GM12878 (cell line): ENCODE data around the gene GPR146. TPM values are rescaled to one million over a fixed set of nuclear protein-coding genes. Genes with fewer than 3 reads are reported as not detected.

ENCODE experiments used
- ATAC-seq: fragments of 200-7000 bp; cut with Tn5 transposase; 3 replicates; pipeline ENCODE4 v1.9.1; 2020; ENCODE audit warnings: mild to moderate bottlenecking, moderate library complexity
- BruUV-seq: library from RNA; stranded (reverse); fragments of 400-500 nt; replicated peaks from 2 replicates; lab custom pipeline; 2021; lab: Mats Ljungman, UMichigan
- CTCF ChIA-PET: fragments of 300-600 bp; sonication (Branson Sonifier 250); formaldehyde crosslinking; extraction: SDS; loops from one replicate; lab custom pipeline; 2021; ENCODE audit warnings: inconsistent platforms; lab: Yijun Ruan, JAX
- POLR2A ChIA-PET: fragments of 350-600 bp; formaldehyde crosslinking; extraction: SDS; loops from one replicate; lab custom pipeline; 2021; ENCODE audit warnings: inconsistent platforms; lab: Charles Lee
- RAD21 ChIA-PET: fragments of 300-600 bp; sonication (Branson Sonifier 250); formaldehyde crosslinking; loops from one replicate; lab custom pipeline; 2023; ENCODE audit warnings: antibody characterized with exemption; ENCODE audit not compliant: unreplicated experiment; lab: Charles Lee
- SMC1A ChIA-PET: fragments of 300-600 bp; sonication (Branson Sonifier 250); formaldehyde crosslinking; loops from one replicate; lab custom pipeline; 2023; ENCODE audit not compliant: unreplicated experiment, uncharacterized antibody; lab: Charles Lee
- DNase-seq: peaks from one replicate; pipeline ENCODE4 v3.0.0-alpha.2; 2011; ENCODE audit warnings: low read depth, low spot score
- FAIRE-seq: peaks from 3 replicates; lab custom pipeline; 2011; peaks lifted over from hg19 to GRCh38; lab: Jason Lieb, UNC
- H2AFZ ChIP-seq: 2 replicates; pipeline ENCODE4 v1.6.0; 2011; ENCODE audit warnings: low read depth, low read length, control low read depth; ENCODE audit not compliant: control insufficient read depth
- H3K27ac ChIP-seq: 2 replicates; pipeline ENCODE4 v1.5.1; 2011; ENCODE audit warnings: control low read depth; ENCODE audit not compliant: control insufficient read depth, insufficient read depth
- H3K27me3 ChIP-seq, 2 experiments: replicated peaks in 1 of 2; 2 replicates each; pipeline versions ENCODE4 v1.6.0 to v1.6.1; 2011; ENCODE audit warnings: low read length in 1 of 2; ENCODE audit not compliant: control insufficient read depth in 2 of 2, insufficient read depth in 2 of 2
- H3K36me3 ChIP-seq, 2 experiments: 2 replicates each; pipeline ENCODE4 v1.5.1; 2011; ENCODE audit warnings: low read length in 1 of 2; ENCODE audit not compliant: control insufficient read depth in 2 of 2, insufficient read depth in 2 of 2
- H3K4me1 ChIP-seq: 2 replicates; pipeline ENCODE4 v1.6.1; 2011; ENCODE audit warnings: mild to moderate bottlenecking, low read length, moderate library complexity, mixed read lengths; ENCODE audit not compliant: control insufficient read depth, insufficient read depth
- H3K4me2 ChIP-seq: 2 replicates; pipeline ENCODE4 v1.6.0; 2011; ENCODE audit warnings: control low read depth; ENCODE audit not compliant: control insufficient read depth, insufficient read depth
- H3K4me3 ChIP-seq: fragments of 200-600 bp; sonication (generic); 2 replicates; pipeline ENCODE4 v1.5.1; 2016
- H3K79me2 ChIP-seq: 2 replicates; pipeline ENCODE4 v1.6.0; 2011; ENCODE audit warnings: low read length; ENCODE audit not compliant: control insufficient read depth, insufficient read depth
- H3K9ac ChIP-seq: 2 replicates; pipeline ENCODE4 v1.8.0; 2011; ENCODE audit warnings: low read length, control low read depth, mixed read lengths; ENCODE audit not compliant: control insufficient read depth, insufficient read depth
- H3K9me3 ChIP-seq: replicated peaks from 3 replicates; pipeline ENCODE4 v1.5.1; 2011; ENCODE audit warnings: mild to moderate bottlenecking, low read length; ENCODE audit not compliant: control insufficient read depth, insufficient read depth
- H4K20me1 ChIP-seq: 2 replicates; pipeline ENCODE4 v1.6.0; 2011; ENCODE audit not compliant: control insufficient read depth, insufficient read depth
- ATF7 ChIP-seq: fragments of 450-650 bp; IDR thresholded peaks from 2 replicates; pipeline ENCODE4 v1.6.1; 2016; ENCODE audit warnings: low read depth, mild to moderate bottlenecking
- CHD1 ChIP-seq: IDR thresholded peaks from 2 replicates; pipeline ENCODE4 v1.6.1; 2012; ENCODE audit warnings: low read depth, low read length, improper control_type of control experiment
- HDGF ChIP-seq: fragments of 450-650 bp; IDR thresholded peaks from 2 replicates; pipeline ENCODE4 v1.6.1; 2016; ENCODE audit warnings: antibody characterized with exemption
- KLF5 ChIP-seq: fragments of 450-650 bp; IDR thresholded peaks from 2 replicates; pipeline ENCODE4 v1.6.1; 2014; ENCODE audit warnings: mild to moderate bottlenecking; ENCODE audit not compliant: partially characterized antibody
- NBN ChIP-seq: fragments of 450-650 bp; IDR thresholded peaks from 2 replicates; pipeline ENCODE4 v1.6.1; 2016
- POLR2AphosphoS5 ChIP-seq: IDR thresholded peaks from 2 replicates; pipeline ENCODE4 v1.6.1; 2011; ENCODE audit warnings: mild to moderate bottlenecking, low read length, inconsistent platforms
- SMAD1 ChIP-seq: fragments of 450-650 bp; IDR thresholded peaks from 2 replicates; pipeline ENCODE4 v1.6.1; 2018; ENCODE audit warnings: mild to moderate bottlenecking, low read depth; ENCODE audit not compliant: partially characterized antibody
- SMAD5 ChIP-seq: IDR thresholded peaks from 2 replicates; pipeline ENCODE4 v1.6.1; 2016; ENCODE audit warnings: antibody characterized with exemption, low read depth
- STAT1 ChIP-seq: fragments of 450-650 bp; conservative IDR thresholded peaks from 2 replicates; pipeline ENCODE4 v1.6.1; 2014; ENCODE audit warnings: antibody characterized with exemption, mild to moderate bottlenecking
- STAT3 ChIP-seq: IDR thresholded peaks from 2 replicates; pipeline ENCODE4 v1.6.1; 2011; ENCODE audit warnings: low read depth, low read length, improper control_type of control experiment
- ZNF24 ChIP-seq: fragments of 450-650 bp; IDR thresholded peaks from 2 replicates; pipeline ENCODE4 v1.6.1; 2017; ENCODE audit warnings: antibody characterized with exemption, mild to moderate bottlenecking
- ZNF274 ChIP-seq: IDR thresholded peaks from one replicate; pipeline ENCODE4 v1.8.0; 2011; ENCODE audit not compliant: insufficient read length, insufficient read depth
- ZZZ3 ChIP-seq: IDR thresholded peaks from 2 replicates; pipeline ENCODE4 v1.6.1; 2011; ENCODE audit warnings: low read depth; ENCODE audit not compliant: control insufficient read depth, insufficient read length
- WGBS: methylation state at CpG from one replicate; pipeline ENCODE4 v1.1.6; 2016; ENCODE audit warnings: low lambda C conversion rate; ENCODE audit not compliant: insufficient replicate concordance, insufficient coverage; ENCODE audit errors: missing lambda C conversion rate; 5-methylcytosine and 5-hydroxymethylcytosine counted together
- in situ Hi-C: fragments of 300-500 bp; cut with MboI; formaldehyde crosslinking; loops from 9 replicates; pipeline ENCODE4 v1.14.3; 2018; ENCODE audit warnings: mixed read lengths
- intact Hi-C: fragments of 100-400 bp; cut with micrococcal nuclease; formaldehyde crosslinking; loops from one replicate; pipeline ENCODE4 v1.14.2; 2022; ENCODE audit not compliant: unreplicated experiment
- polyA plus RNA-seq, 11 experiments: library from polyadenylated mRNA; depleted of rRNA in 4 of 11; unstranded in 6 of 11; stranded (reverse) in 5 of 11; fragments of >200 nt; fragmentation: Nextera tagmentation in 4 of 11; fragmentation: Illumina TruSeq in 1 of 11; extraction: Ambion mirVana in 4 of 11; extraction: Trizol in 1 of 11; gene quantifications; 1 replicate in 1 of 11; 2 replicates in 10 of 11; pipeline versions ENCODE4 v1.2.1 to v1.2.3, GENCODE V29; 2011 to 2016; ENCODE audit warnings: inconsistent platforms in 2 of 11, missing spikeins in 2 of 11, low read depth in 1 of 11
- total RNA-seq, 4 experiments: library from RNA; depleted of rRNA in 3 of 4; stranded (reverse); fragments of >200 nt in 3 of 4; fragmentation: Illumina TruSeq in 1 of 4; extraction: Trizol in 1 of 4; gene quantifications; 2 replicates each; pipeline versions ENCODE4 v1.2.1 to v1.2.3, GENCODE V29; 2013 to 2021
- TF ChIP-seq, protein P1 (sequence below): fragments of 450-650 bp; IDR thresholded peaks from 2 replicates; pipeline ENCODE4 v1.6.1; 2016; ENCODE audit warnings: mild to moderate bottlenecking, moderate library complexity, borderline replicate concordance
- TF ChIP-seq, protein P2 (sequence below): fragments of 450-650 bp; IDR thresholded peaks from 2 replicates; pipeline ENCODE4 v1.6.1; 2017; ENCODE audit warnings: borderline replicate concordance
- TF ChIP-seq, protein P3 (sequence below): fragments of 450-650 bp; IDR thresholded peaks from 2 replicates; pipeline ENCODE4 v1.6.1; 2014; ENCODE audit warnings: mild to moderate bottlenecking

Gene GPR146
- total and polyA plus RNA-seq, 10 of the 15 experiments (the other 5 are each of a cell fraction or from before 2014, with no cell fraction given), result 0.19 to 12.0 (median 0.54) TPM; not detected in 2

DNA sequence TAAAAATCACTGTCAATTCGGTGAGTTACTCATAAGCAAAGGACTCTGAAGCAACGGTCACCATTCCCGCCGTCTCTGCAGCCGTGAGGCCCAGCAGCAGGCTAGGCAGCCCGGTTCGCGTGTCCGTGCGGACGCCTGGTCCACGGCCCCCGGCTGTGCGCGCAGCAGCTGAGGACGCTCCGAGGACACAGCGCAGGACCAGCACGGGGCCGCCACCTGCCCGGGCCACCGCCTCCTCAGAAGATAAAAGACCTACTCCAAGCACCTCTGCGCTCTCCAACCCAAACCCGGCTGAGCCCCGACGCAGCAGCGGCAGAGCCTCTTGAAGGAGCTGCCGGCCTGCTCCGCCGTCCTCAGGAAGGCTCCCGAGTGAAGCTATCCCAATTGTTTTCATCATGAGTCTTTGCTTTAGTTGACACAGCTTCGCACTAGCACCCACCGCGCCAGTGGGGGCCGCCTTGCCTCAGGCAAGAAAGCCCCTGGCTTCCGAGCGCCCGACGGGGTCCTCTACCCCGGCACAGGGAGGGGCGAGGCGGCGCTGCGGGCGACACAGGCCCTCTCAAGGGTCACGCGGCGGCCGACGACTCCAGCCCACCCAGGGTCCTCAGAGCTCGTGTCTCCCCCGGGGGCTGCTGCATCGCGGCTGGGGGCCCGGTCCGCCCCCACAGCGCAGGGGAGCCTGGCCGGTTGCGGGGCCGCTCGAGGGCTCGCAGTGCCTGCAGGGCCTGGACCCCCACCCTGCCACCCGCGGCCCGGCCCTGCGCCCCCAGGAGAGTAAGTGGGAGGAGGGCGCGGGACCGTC lies 16.9 kb upstream of the GPR146 start:
- H3K4me3 ChIP-seq, result peak overlapping the region; percentile 99
- peaks cover 0 to 2% of the 10 kb centered on the region in 2 experiments; a peak in 2 of 4 replicates for H3K36me3 ChIP-seq
- DNase-seq (no peak), ATAC-seq (no peak), FAIRE-seq (no peak)
- H3K9me3 ChIP-seq, result no peaks in the 10 kb centered on the region
- 32% methylated on average over 63 of the region's 69 CpGs for WGBS
- ChIA-PET RAD21 (interaction anchor here (0.7 to 6.6 kb wide), 6 partner anchors 33 to 77 kb away, joined by 3 to 59 read pairs (median 8); no protein-coding TSS in a partner anchor), SMC1A (interaction anchor here (0.9 to 5.6 kb wide), 4 partner anchors 34 to 76 kb away, joined by 5 to 31 read pairs (median 8); no protein-coding TSS in a partner anchor), POLR2A (interaction anchor here (0.6 to 5.3 kb wide), 5 partner anchors 15 to 390 kb away, joined by 3 to 40 read pairs (median 21); partner anchors contain the start of gene GPR146), CTCF (interaction anchor here (5.7 to 6.7 kb wide), 2 partner anchors 17 to 38 kb away, joined by 31 to 74 read pairs; partner anchors contain the start of gene GPR146)
- peak overlapping the region; percentile 83 for H3K9ac ChIP-seq
- peak overlapping the region; percentile 95 for H3K27ac ChIP-seq
- in situ Hi-C loops (loop anchor here (5.0 kb wide), 1 partner anchor 35 kb away; no protein-coding TSS in a partner anchor), intact Hi-C loops (loop anchor here (1.0 kb wide), 1 partner anchor 17 kb away; the partner anchor contains the start of gene GPR146)
- H3K4me2 ChIP-seq, result peak overlapping the region; percentile 96
- no peak overlapping the region for H2AFZ ChIP-seq
- no peaks in the 10 kb centered on the region for H4K20me1 ChIP-seq
- peaks cover 68% of the 10 kb centered on the region for H3K79me2 ChIP-seq
- no TSS peak for BruUV-seq
- no peaks in the 10 kb centered on the region for H3K27me3 ChIP-seq
- H3K4me1 ChIP-seq, result peaks cover 44% of the 10 kb centered on the region
- TF ChIP-seq STAT1, result no peak
- no peak for TF ChIP-seq HDGF
- TF ChIP-seq KLF5, result no peak
- no peak for TF ChIP-seq ATF7
- no peak for TF ChIP-seq ZZZ3
- no peak for TF ChIP-seq CHD1
- no peak for TF ChIP-seq SMAD5
- TF ChIP-seq ZNF274, result no peak
- no peak for TF ChIP-seq ZNF24
- TF ChIP-seq, protein P1, sequence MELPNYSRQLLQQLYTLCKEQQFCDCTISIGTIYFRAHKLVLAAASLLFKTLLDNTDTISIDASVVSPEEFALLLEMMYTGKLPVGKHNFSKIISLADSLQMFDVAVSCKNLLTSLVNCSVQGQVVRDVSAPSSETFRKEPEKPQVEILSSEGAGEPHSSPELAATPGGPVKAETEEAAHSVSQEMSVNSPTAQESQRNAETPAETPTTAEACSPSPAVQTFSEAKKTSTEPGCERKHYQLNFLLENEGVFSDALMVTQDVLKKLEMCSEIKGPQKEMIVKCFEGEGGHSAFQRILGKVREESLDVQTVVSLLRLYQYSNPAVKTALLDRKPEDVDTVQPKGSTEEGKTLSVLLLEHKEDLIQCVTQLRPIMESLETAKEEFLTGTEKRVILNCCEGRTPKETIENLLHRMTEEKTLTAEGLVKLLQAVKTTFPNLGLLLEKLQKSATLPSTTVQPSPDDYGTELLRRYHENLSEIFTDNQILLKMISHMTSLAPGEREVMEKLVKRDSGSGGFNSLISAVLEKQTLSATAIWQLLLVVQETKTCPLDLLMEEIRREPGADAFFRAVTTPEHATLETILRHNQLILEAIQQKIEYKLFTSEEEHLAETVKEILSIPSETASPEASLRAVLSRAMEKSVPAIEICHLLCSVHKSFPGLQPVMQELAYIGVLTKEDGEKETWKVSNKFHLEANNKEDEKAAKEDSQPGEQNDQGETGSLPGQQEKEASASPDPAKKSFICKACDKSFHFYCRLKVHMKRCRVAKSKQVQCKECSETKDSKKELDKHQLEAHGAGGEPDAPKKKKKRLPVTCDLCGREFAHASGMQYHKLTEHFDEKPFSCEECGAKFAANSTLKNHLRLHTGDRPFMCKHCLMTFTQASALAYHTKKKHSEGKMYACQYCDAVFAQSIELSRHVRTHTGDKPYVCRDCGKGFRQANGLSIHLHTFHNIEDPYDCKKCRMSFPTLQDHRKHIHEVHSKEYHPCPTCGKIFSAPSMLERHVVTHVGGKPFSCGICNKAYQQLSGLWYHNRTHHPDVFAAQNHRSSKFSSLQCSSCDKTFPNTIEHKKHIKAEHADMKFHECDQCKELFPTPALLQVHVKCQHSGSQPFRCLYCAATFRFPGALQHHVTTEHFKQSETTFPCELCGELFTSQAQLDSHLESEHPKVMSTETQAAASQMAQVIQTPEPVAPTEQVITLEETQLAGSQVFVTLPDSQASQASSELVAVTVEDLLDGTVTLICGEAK, result peak; percentile 49; the same call in 1 of the 2 replicates
- TF ChIP-seq SMAD1, result no peak
- TF ChIP-seq, protein P2, sequence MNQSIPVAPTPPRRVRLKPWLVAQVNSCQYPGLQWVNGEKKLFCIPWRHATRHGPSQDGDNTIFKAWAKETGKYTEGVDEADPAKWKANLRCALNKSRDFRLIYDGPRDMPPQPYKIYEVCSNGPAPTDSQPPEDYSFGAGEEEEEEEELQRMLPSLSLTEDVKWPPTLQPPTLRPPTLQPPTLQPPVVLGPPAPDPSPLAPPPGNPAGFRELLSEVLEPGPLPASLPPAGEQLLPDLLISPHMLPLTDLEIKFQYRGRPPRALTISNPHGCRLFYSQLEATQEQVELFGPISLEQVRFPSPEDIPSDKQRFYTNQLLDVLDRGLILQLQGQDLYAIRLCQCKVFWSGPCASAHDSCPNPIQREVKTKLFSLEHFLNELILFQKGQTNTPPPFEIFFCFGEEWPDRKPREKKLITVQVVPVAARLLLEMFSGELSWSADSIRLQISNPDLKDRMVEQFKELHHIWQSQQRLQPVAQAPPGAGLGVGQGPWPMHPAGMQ, result no peak
- 0 out of 2 replicates have a peak, but pooled peaks have one; percentile 1 for TF ChIP-seq NBN
- TF ChIP-seq, protein P3, sequence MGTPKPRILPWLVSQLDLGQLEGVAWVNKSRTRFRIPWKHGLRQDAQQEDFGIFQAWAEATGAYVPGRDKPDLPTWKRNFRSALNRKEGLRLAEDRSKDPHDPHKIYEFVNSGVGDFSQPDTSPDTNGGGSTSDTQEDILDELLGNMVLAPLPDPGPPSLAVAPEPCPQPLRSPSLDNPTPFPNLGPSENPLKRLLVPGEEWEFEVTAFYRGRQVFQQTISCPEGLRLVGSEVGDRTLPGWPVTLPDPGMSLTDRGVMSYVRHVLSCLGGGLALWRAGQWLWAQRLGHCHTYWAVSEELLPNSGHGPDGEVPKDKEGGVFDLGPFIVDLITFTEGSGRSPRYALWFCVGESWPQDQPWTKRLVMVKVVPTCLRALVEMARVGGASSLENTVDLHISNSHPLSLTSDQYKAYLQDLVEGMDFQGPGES, result no peak
- no peak for TF ChIP-seq STAT3
- 0 out of 2 replicates have a peak, but pooled peaks have one; percentile 16 for TF ChIP-seq POLR2AphosphoS5
